AG20443 (cell line): ENCODE data around the gene SLC26A1.

Experiments
- DNase-seq: peaks from one replicate; pipeline ENCODE4 v3.0.0; 2012; ENCODE audit warnings: low spot score, mixed read lengths

SLC26A1 gene

GRCh38 chr4:1014291-1015167 is 21.3 kb upstream of the SLC26A1 start:
- no peak for DNase-seq

- DNase-seq: no peak
Observed at GRCh38 chr4:1013225-1014073, 20.2 kb upstream of the SLC26A1 start.

- peak; percentile 56 for DNase-seq
Observed at GRCh38 chr4:1012034-1012739, 19.0 kb upstream of the SLC26A1 start.

- DNase-seq: no peak
Observed at GRCh38 chr4:1011666-1012033, 18.4 kb upstream of the SLC26A1 start.

- peak; percentile 98 for DNase-seq
Observed at GRCh38 chr4:1011022-1011665, 17.9 kb upstream of the SLC26A1 start, which contains the start of gene FGFRL1. Gene FGFRL1, plus strand, starts transcription at chr4:1011626. Its CDS starts 860 bp downstream, at chr4:1012486.

GRCh38 chr4:1010395-1011021 is 17.3 kb upstream of the SLC26A1 start:
- DNase-seq: peak; percentile 87

- DNase-seq: peak; percentile 94
Observed at GRCh38 chr4:1009542-1010394, 16.6 kb upstream of the SLC26A1 start.

GRCh38 chr4:1008840-1009541 is 15.8 kb upstream of the SLC26A1 start:
- no peak for DNase-seq

- DNase-seq: no peak
Observed at GRCh38 chr4:1006856-1007255, 13.7 kb upstream of the SLC26A1 start.

GRCh38 chr4:1004557-1005485 is 11.6 kb upstream of the SLC26A1 start:
- DNase-seq: no peak

- no peak for DNase-seq
Observed at GRCh38 chr4:1004071-1004418, 10.8 kb upstream of the SLC26A1 start.

GRCh38 chr4:1003271-1004070 is 10.3 kb upstream of the SLC26A1 start:
- no peak for DNase-seq

- DNase-seq: no peak
Observed at GRCh38 chr4:1002631-1003251, 9.5 kb upstream of the SLC26A1 start.

GRCh38 chr4:1002131-1002630 is 9.0 kb upstream of the SLC26A1 start:
- DNase-seq: peak; percentile 38

GRCh38 chr4:1001561-1002130 is 8.4 kb upstream of the SLC26A1 start:
- no peak for DNase-seq

- no peak for DNase-seq
Observed at GRCh38 chr4:1000686-1001260, 7.6 kb upstream of the SLC26A1 start.
